Kidney epithelial cell (primary cell): Measurements from ENCODE around the gene TPX2. TPM values are rescaled to one million over a fixed set of nuclear protein-coding genes. Genes with fewer than 3 reads are reported as not detected.

Experiments used
- DNase-seq: peaks from one replicate; pipeline ENCODE4 v3.0.0-alpha.2; 2010; ENCODE audit warnings: low read depth
- H3K27me3 ChIP-seq: 2 replicates; pipeline ENCODE4 v1.6.0; 2011; ENCODE audit warnings: low read length; ENCODE audit not compliant: control insufficient read depth, insufficient read depth
- H3K36me3 ChIP-seq: 2 replicates; pipeline ENCODE4 v1.5.1; 2011; ENCODE audit warnings: low read length; ENCODE audit not compliant: control insufficient read depth, insufficient read depth
- H3K4me3 ChIP-seq: 2 replicates; pipeline ENCODE4 v1.5.1; 2011; ENCODE audit warnings: low read depth, mild to moderate bottlenecking, control low read depth, low read length
- CTCF ChIP-seq: IDR thresholded peaks from 2 replicates; pipeline ENCODE4 v1.5.1; 2011; ENCODE audit warnings: mild to moderate bottlenecking, moderate library complexity, low read length, control low read depth, inconsistent platforms; ENCODE audit not compliant: insufficient read depth, poor library complexity, severe bottlenecking
- total RNA-seq: library from RNA; depleted of rRNA; stranded (reverse); fragments of >200 nt; gene quantifications from 2 replicates; pipeline ENCODE4 v1.2.3, GENCODE V29; 2015

Gene TPX2
- 16.0 and 16.1 TPM in 2 replicates for total RNA-seq

- TF ChIP-seq CTCF, result peak; percentile 22
- Histone ChIP-seq H3K4me3 (peak within 1 kb of the TSS; percentile 83), H3K36me3 (no peaks in the 10 kb centered on the region), H3K27me3 (no peaks in the 10 kb centered on the region)
- peak; percentile 89 for DNase-seq
Observed at GRCh38 chr20:31738729-31739549, at the start of gene TPX2. Gene TPX2 (plus strand): TSS chr20:31739290. CDS start chr20:31757477, 18,187 bp downstream.

- DNase-seq, result no peak
- TF ChIP-seq CTCF, result no peak
- Histone ChIP-seq H3K27me3 (no peaks in the 10 kb centered on the region), H3K36me3 (peaks cover 1% of the 10 kb centered on the region), H3K4me3 (no peak overlapping the region)
Observed at GRCh38 chr20:31690124-31690666, 48.9 kb upstream of the TPX2 start.

- no peak for DNase-seq
- Histone ChIP-seq H3K4me3 (no peak overlapping the region), H3K27me3 (no peaks in the 10 kb centered on the region), H3K36me3 (peaks cover 1% of the 10 kb centered on the region)
- TF ChIP-seq CTCF, result no peak
Observed at GRCh38 chr20:31691646-31692275, 47.3 kb upstream of the TPX2 start.

GRCh38 chr20:31693402-31693801 is 45.7 kb upstream of the TPX2 start:
- Histone ChIP-seq H3K36me3 (peaks cover 4% of the 10 kb centered on the region), H3K4me3 (no peak overlapping the region), H3K27me3 (no peaks in the 10 kb centered on the region)
- no peak for DNase-seq
- no peak for TF ChIP-seq CTCF

- H3K36me3 ChIP-seq, result peaks cover 4% of the 10 kb centered on the region
- no peak for DNase-seq
- H3K27me3 ChIP-seq, result no peaks in the 10 kb centered on the region
- no peak for TF ChIP-seq CTCF
- no peak overlapping the region for H3K4me3 ChIP-seq
Observed at GRCh38 chr20:31693987-31694661, 45.0 kb upstream of the TPX2 start.
